Naive thymus-derived CD4-positive, alpha-beta T cell (primary cell): ENCODE results near the gene SLC34A1. TPM values are rescaled to one million over a fixed set of nuclear protein-coding genes. Genes with fewer than 3 reads are reported as not detected.

ENCODE experiments used
- ATAC-seq: fragments of 150-1000 bp; cut with Tn5 transposase; 2 replicates; pipeline ENCODE4 v1.10.0; 2021; ENCODE audit warnings: mild to moderate bottlenecking, moderate library complexity
- CTCF ChIA-PET: fragments of 350-600 bp; sonication (Branson Sonifier 250); formaldehyde crosslinking; loops from one replicate; lab custom pipeline; 2021; ENCODE audit warnings: antibody characterized with exemption; lab: Charles Lee
- POLR2A ChIA-PET: fragments of 350-600 bp; sonication (Branson Sonifier 250); formaldehyde crosslinking; loops from one replicate; lab custom pipeline; 2021; ENCODE audit warnings: antibody characterized with exemption, inconsistent platforms; lab: Charles Lee
- DNase-seq, 9 donors: peaks; one replicate each; pipeline versions ENCODE4 v3.0.0 to v3.0.0-alpha.2; 2020 to 2022; ENCODE audit warnings: mixed read lengths in 1 of 9
- H3K27ac ChIP-seq: one replicate; pipeline ENCODE4 v1.7.0; 2013; ENCODE audit warnings: mild to moderate bottlenecking, low read depth, low read length, moderate library complexity
- H3K27me3 ChIP-seq, 2 donors: one replicate each; pipeline ENCODE4 v1.7.0; 2013; ENCODE audit warnings: low read length in 2 of 2, mild to moderate bottlenecking in 2 of 2, moderate library complexity in 2 of 2; ENCODE audit not compliant: control insufficient read depth in 2 of 2, insufficient read depth in 2 of 2
- H3K36me3 ChIP-seq, 3 experiments: 1 replicate in 2 of 3; 2 replicates in 1 of 3; pipeline ENCODE4 v1.7.0; 2013; ENCODE audit warnings: low read length in 3 of 3, mild to moderate bottlenecking in 3 of 3, moderate library complexity in 1 of 3; ENCODE audit not compliant: insufficient read depth in 3 of 3, control insufficient read depth in 2 of 3
- H3K4me1 ChIP-seq, 2 donors: one replicate each; pipeline ENCODE4 v1.7.0; 2013; ENCODE audit warnings: low read length in 2 of 2, mild to moderate bottlenecking in 2 of 2, moderate library complexity in 1 of 2; ENCODE audit not compliant: control insufficient read depth in 2 of 2, insufficient read depth in 2 of 2
- H3K4me3 ChIP-seq: 2 replicates; pipeline ENCODE4 v1.7.0; 2013; ENCODE audit warnings: mild to moderate bottlenecking, low read length
- H3K9me3 ChIP-seq, 3 experiments: 1 replicate in 2 of 3; 2 replicates in 1 of 3; pipeline ENCODE4 v1.7.0; 2013; ENCODE audit warnings: low read length in 3 of 3; ENCODE audit not compliant: control insufficient read depth in 2 of 3
- H3K27ac Mint-ChIP-seq, 9 donors: one replicate each; pipeline ENCODE4 v1.8.0; 2020 to 2022; ENCODE audit warnings: mixed read lengths in 9 of 9, mild to moderate bottlenecking in 8 of 9, moderate library complexity in 5 of 9, inconsistent platforms in 2 of 9
- H3K27me3 Mint-ChIP-seq, 5 donors: one replicate each; pipeline ENCODE4 v1.8.0; 2021 to 2022; ENCODE audit warnings: mixed read lengths in 5 of 5, mild to moderate bottlenecking in 1 of 5
- H3K36me3 Mint-ChIP-seq, 5 donors: one replicate each; pipeline ENCODE4 v1.8.0; 2020 to 2022; ENCODE audit warnings: mixed read lengths in 5 of 5, mild to moderate bottlenecking in 3 of 5, inconsistent platforms in 1 of 5
- H3K4me1 Mint-ChIP-seq, 7 donors: one replicate each; pipeline ENCODE4 v1.8.0; 2020 to 2022; ENCODE audit warnings: mixed read lengths in 7 of 7, mild to moderate bottlenecking in 3 of 7, inconsistent platforms in 1 of 7
- H3K4me3 Mint-ChIP-seq, 10 donors: one replicate each; pipeline ENCODE4 v1.8.0; 2020 to 2022; ENCODE audit warnings: mild to moderate bottlenecking in 10 of 10, mixed read lengths in 10 of 10, moderate library complexity in 6 of 10, inconsistent platforms in 2 of 10
- H3K9me3 Mint-ChIP-seq, 11 donors: one replicate each; pipeline ENCODE4 v1.8.0; 2020 to 2022; ENCODE audit warnings: mixed read lengths in 11 of 11, mild to moderate bottlenecking in 4 of 11, inconsistent platforms in 1 of 11, moderate library complexity in 1 of 11
- intact Hi-C, 2 donors: fragments of 100-400 bp; cut with micrococcal nuclease; formaldehyde crosslinking; loops; one replicate each; pipeline ENCODE4 v1.15.1; 2023
- polyA plus RNA-seq, 2 donors: library from polyadenylated mRNA; unstranded; fragments of 300-500 nt; fragmentation: Illumina TruSeq; gene quantifications; one replicate each; pipeline ENCODE4 v1.2.3, GENCODE V29; 2021
- total RNA-seq, 6 experiments: library from RNA in 5 of 6; stranded (reverse) in 5 of 6; gene quantifications; 1 replicate in 5 of 6; 2 replicates in 1 of 6; pipeline ENCODE4 v1.2.3 and lab custom pipeline; 2021 to 2026

SLC34A1 gene
- total and polyA plus RNA-seq, 7 experiments from 2014 or later: 0.27 to 0.29 TPM; not detected in 5

GRCh38 chr5:177389241-177390169, 5.3 kb downstream of the SLC34A1 start:
- peaks cover 0 to 2% (median 0%) of the 10 kb centered on the region in 11 donors for H3K9me3 Mint-ChIP-seq
- peak overlapping the region; percentile 51 to 85 (median 80) for H3K27ac Mint-ChIP-seq
- DNase-seq (peak in 7 of 9 donors; percentile 24 to 58 (median 41)), ATAC-seq (peak; percentile 82)
- Histone ChIP-seq H3K4me1 (peaks cover 31 to 33% of the 10 kb centered on the region in 2 donors), H3K27ac (peak overlapping the region; percentile 63), H3K4me3 (no peak overlapping the region), H3K9me3 (no peaks in the 10 kb centered on the region), H3K36me3 (no peaks in the 10 kb centered on the region), H3K27me3 (no peaks in the 10 kb centered on the region)
- ChIA-PET CTCF (interaction anchor here (0.6 to 7.5 kb wide), 17 partner anchors 12 to 676 kb away, joined by 3 to 149 read pairs (median 9); partner anchors contain the start of genes F12, LMAN2, PDLIM7 and PFN3), POLR2A (interaction anchor here (0.8 to 5.1 kb wide), 17 partner anchors 9 to 112 kb away, joined by 3 to 48 read pairs (median 7); partner anchors contain the start of genes GRK6, PDLIM7, PFN3 and PRR7)
- intact Hi-C loops: loop anchor here (1.0 to 5.0 kb wide), 12 partner anchors 13 to 277 kb away; partner anchors contain the start of genes GRK6 (in 1 of the 2), PDLIM7 (in 1 of the 2) and RGS14 (in 1 of the 2)
- no peaks in the 10 kb centered on the region for H3K36me3 Mint-ChIP-seq
- H3K4me3 Mint-ChIP-seq: peak overlapping the region in 8 of 10 donors; percentile 43 to 68 (median 62)
- peaks cover 0 to 5% (median 0%) of the 10 kb centered on the region in 5 donors for H3K27me3 Mint-ChIP-seq
- peaks cover 33 to 44% (median 36%) of the 10 kb centered on the region in 7 donors for H3K4me1 Mint-ChIP-seq

GRCh38 chr5:177390363-177391300, 6.4 kb downstream of the SLC34A1 start:
- peaks cover 0 to 6% (median 0%) of the 10 kb centered on the region in 5 donors for H3K27me3 Mint-ChIP-seq
- H3K27ac ChIP-seq: peak overlapping the region; percentile 63
- H3K4me1 Mint-ChIP-seq: peaks cover 30 to 39% (median 34%) of the 10 kb centered on the region in 7 donors
- H3K36me3 Mint-ChIP-seq: no peaks in the 10 kb centered on the region
- H3K4me1 ChIP-seq: peaks cover 31 to 33% of the 10 kb centered on the region in 2 donors
- CTCF ChIA-PET: interaction anchor here (0.5 to 7.5 kb wide), 34 partner anchors 8 to 668 kb away, joined by 3 to 149 read pairs (median 4); partner anchors contain the start of genes F12, LMAN2, PDLIM7 and PFN3
- H3K27ac Mint-ChIP-seq: peak overlapping the region in 8 of 9 donors; percentile 65 to 86 (median 78)
- peak overlapping the region in 9 of 10 donors; percentile 29 to 68 (median 53) for H3K4me3 Mint-ChIP-seq
- H3K9me3 Mint-ChIP-seq: peaks cover 0 to 4% (median 0%) of the 10 kb centered on the region in 11 donors
- POLR2A ChIA-PET: interaction anchor here (0.6 to 5.1 kb wide), 17 partner anchors 12 to 126 kb away, joined by 3 to 48 read pairs (median 6); partner anchors contain the start of genes GRK6, PDLIM7, PFN3 and PRR7
- peak; percentile 76 to 91 (median 88) for DNase-seq
- no peaks in the 10 kb centered on the region for H3K9me3 ChIP-seq
- intact Hi-C loops: loop anchor here (1.0 to 5.0 kb wide), 11 partner anchors 12 to 278 kb away; partner anchors contain the start of genes GRK6 (in 1 of the 2), PDLIM7 (in 1 of the 2) and RGS14 (in 1 of the 2)
- H3K36me3 ChIP-seq: no peaks in the 10 kb centered on the region
- H3K4me3 ChIP-seq: no peak overlapping the region
- peak; percentile 89 for ATAC-seq
- H3K27me3 ChIP-seq: no peaks in the 10 kb centered on the region

DNA sequence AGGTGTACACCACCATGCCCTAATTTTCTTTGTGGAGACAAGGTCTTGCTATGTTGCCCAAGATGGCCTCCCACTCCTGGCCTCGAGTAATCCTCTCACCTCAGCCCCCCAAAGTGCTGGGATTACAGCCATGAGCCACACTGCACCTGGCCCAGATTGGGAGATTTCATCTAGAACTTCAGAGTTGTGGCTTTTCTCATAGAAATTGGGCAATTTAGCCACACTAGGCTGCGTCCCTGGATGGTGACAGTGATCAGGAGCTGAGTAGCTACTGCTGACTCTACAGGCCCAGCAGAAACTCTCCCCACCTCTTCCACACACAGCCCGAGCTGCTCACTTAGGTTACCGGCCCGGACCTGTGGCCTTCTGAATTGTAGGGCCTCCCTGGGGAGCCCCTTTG, 8.5 kb downstream of the SLC34A1 start:
- ChIA-PET CTCF (interaction anchor here (1.0 to 7.5 kb wide), 3 partner anchors 10 to 63 kb away, joined by 7 to 149 read pairs (median 116); partner anchors contain the start of gene PFN3), POLR2A (interaction anchor here (0.7 to 5.1 kb wide), 3 partner anchors 10 to 275 kb away, joined by 3 to 48 read pairs (median 46); partner anchors contain the start of gene PFN3)
- H3K27ac Mint-ChIP-seq: peak overlapping the region in 2 of 9 donors; percentile 41 to 60

GRCh38 chr5:177393206-177393765, 9.1 kb downstream of the SLC34A1 start:
- H3K27ac Mint-ChIP-seq: peak overlapping the region in 4 of 9 donors; percentile 7 to 60 (median 34)

More for the DNA sequence above, 8.5 kb downstream of the SLC34A1 start:
- no peak overlapping the region for H3K27ac ChIP-seq
- no peaks in the 10 kb centered on the region for H3K27me3 ChIP-seq
- Mint-ChIP-seq H3K27me3 (peaks cover 0 to 6% (median 0%) of the 10 kb centered on the region in 5 donors), H3K36me3 (no peaks in the 10 kb centered on the region), H3K4me1 (peaks cover 30 to 39% (median 34%) of the 10 kb centered on the region in 7 donors), H3K9me3 (peaks cover 0 to 4% (median 0%) of the 10 kb centered on the region in 11 donors), H3K4me3 (peak overlapping the region in 2 of 10 donors; percentile 12 to 22)
- H3K4me1 ChIP-seq: peaks cover 27 to 31% of the 10 kb centered on the region in 2 donors
- DNase-seq (no peak), ATAC-seq (no peak)
- H3K9me3 ChIP-seq: no peaks in the 10 kb centered on the region
- intact Hi-C loops: loop anchor here in 1 of 2 donors (5.0 kb wide), 1 partner anchor 280 kb away; no protein-coding TSS in a partner anchor
- H3K36me3 ChIP-seq: no peaks in the 10 kb centered on the region
- no peak overlapping the region for H3K4me3 ChIP-seq

GRCh38 chr5:177393990-177394389, 9.8 kb downstream of the SLC34A1 start:
- Histone ChIP-seq H3K4me1 (peaks cover 17 to 21% of the 10 kb centered on the region in 2 donors), H3K27ac (no peak overlapping the region), H3K36me3 (no peaks in the 10 kb centered on the region), H3K27me3 (no peaks in the 10 kb centered on the region), H3K4me3 (no peak overlapping the region), H3K9me3 (no peaks in the 10 kb centered on the region)
- Mint-ChIP-seq H3K4me3 (no peak overlapping the region), H3K9me3 (peaks cover 0 to 2% (median 0%) of the 10 kb centered on the region in 11 donors), H3K4me1 (peaks cover 21 to 29% (median 24%) of the 10 kb centered on the region in 7 donors), H3K27ac (no peak overlapping the region), H3K27me3 (peaks cover 0 to 11% (median 0%) of the 10 kb centered on the region in 5 donors), H3K36me3 (no peaks in the 10 kb centered on the region)
- DNase-seq (no peak), ATAC-seq (no peak)
- CTCF ChIA-PET: interaction anchor here (1.3 to 5.9 kb wide), 3 partner anchors 9 to 60 kb away, joined by 3 to 116 read pairs (median 5); partner anchors contain the start of gene PFN3
- POLR2A ChIA-PET: no interaction called here
- intact Hi-C loops: loop anchor here in 1 of 2 donors (5.0 kb wide), 1 partner anchor 282 kb away; no protein-coding TSS in a partner anchor

More at GRCh38 chr5:177393206-177393765, 9.1 kb downstream of the SLC34A1 start:
- intact Hi-C loops: loop anchor here in 1 of 2 donors (5.0 kb wide), 1 partner anchor 281 kb away; no protein-coding TSS in a partner anchor
- peaks cover 0 to 6% (median 0%) of the 10 kb centered on the region in 5 donors for H3K27me3 Mint-ChIP-seq
- ATAC-seq (no peak), DNase-seq (no peak)
- peaks cover 28 to 36% (median 31%) of the 10 kb centered on the region in 7 donors for H3K4me1 Mint-ChIP-seq
- Histone ChIP-seq H3K4me3 (no peak overlapping the region), H3K4me1 (peaks cover 24 to 28% of the 10 kb centered on the region in 2 donors), H3K9me3 (no peaks in the 10 kb centered on the region), H3K36me3 (no peaks in the 10 kb centered on the region), H3K27ac (no peak overlapping the region), H3K27me3 (no peaks in the 10 kb centered on the region)
- no peaks in the 10 kb centered on the region for H3K36me3 Mint-ChIP-seq
- ChIA-PET CTCF (interaction anchor here (1.0 to 5.9 kb wide), 3 partner anchors 9 to 61 kb away, joined by 3 to 116 read pairs (median 7); partner anchors contain the start of gene PFN3), POLR2A (interaction anchor here (0.7 to 5.1 kb wide), 3 partner anchors 10 to 275 kb away, joined by 3 to 48 read pairs (median 46); partner anchors contain the start of gene PFN3)
- peak overlapping the region in 2 of 10 donors; percentile 12 to 22 for H3K4me3 Mint-ChIP-seq
- peaks cover 0 to 4% (median 0%) of the 10 kb centered on the region in 11 donors for H3K9me3 Mint-ChIP-seq
